ENCODE results near the gene KRTAP4-5. TPM values are rescaled to one million over a fixed set of nuclear protein-coding genes. Genes with fewer than 3 reads are reported as not detected.

Gene KRTAP4-5
- total and polyA plus RNA-seq, 3 donors from 2014 or later = not detected

DNA sequence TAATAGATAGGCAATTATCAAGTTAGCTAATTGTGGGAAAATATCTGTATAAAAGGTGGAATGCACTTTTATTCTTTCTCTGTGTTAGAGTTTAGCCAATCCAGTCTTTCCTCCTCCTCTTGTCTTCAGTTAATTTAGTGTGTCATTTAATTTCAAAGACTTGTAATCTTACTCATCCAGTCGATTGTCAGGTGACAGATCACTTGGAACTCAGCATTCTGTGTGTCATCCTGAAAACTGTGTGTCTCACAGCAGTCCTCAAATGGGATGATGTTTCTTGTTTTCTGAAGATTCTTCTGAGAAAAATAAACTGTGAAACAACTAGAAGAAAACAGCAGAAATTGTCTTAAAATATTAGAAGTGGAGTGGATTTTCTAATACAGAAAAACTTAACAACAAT lies 35.4 kb upstream of the KRTAP4-5 start:
- DNase-seq = no peak
- H3K27me3 ChIP-seq = no peaks in the 10 kb centered on the region
- TF ChIP-seq CTCF (IDR thresholded peaks at IDR 0.05) (no peak), POLR2A (IDR thresholded peaks at IDR 0.05) (no peak)
- H3K4me1 ChIP-seq = no peaks in the 10 kb centered on the region
- H3K9me3 ChIP-seq = no peaks in the 10 kb centered on the region
- WGBS, 2 donors = 58 to 72% methylated on average over 1 of the region's 1 CpG
- H3K4me3 ChIP-seq = no peak overlapping the region
- intact Hi-C loops (cut with DNase I; ENCODE audit: low total_unique reads) = no loop called here
- no peaks in the 10 kb centered on the region for H3K36me3 ChIP-seq (ENCODE audit: low read depth, missing control alignments)
- H3K27ac ChIP-seq = no peak overlapping the region

DNA sequence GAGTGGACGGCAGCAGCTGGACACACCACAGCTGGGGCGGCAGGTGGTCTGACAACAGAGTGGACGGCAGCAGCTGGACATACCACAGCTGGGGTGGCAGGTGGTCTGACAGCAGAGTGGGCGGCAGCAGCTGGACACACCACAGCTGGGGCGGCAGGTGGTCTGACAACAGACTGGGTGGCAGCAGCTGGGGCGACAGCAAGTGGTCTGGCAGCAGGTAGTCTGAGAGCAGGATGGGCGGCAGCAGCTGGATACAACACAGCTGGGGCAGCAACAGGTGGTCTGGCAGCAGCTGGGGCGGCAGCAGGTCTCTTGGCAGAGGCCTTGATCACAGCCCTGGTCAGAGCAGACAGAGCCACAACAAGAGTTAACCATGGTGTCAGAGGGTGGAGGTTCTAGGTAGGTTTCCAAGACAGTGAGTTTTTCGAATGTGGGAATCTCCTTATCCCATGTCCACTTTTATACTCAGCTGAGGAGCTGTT lies 34.9 kb upstream of the KRTAP4-5 start, which contains the start of gene KRTAP4-1:
KRTAP4-1 (minus strand) TSS at position 432 of the 482 bp plus-strand sequence; CDS start at position 375, 57 bp downstream.
- Histone ChIP-seq H3K4me3 (no peak within 1 kb of the TSS), H3K27ac (no peak within 1 kb of the TSS), H3K9me3 (no peaks in the 10 kb centered on the region), H3K4me1 (no peaks in the 10 kb centered on the region), H3K36me3 (ENCODE audit: low read depth, missing control alignments) (no peaks in the 10 kb centered on the region), H3K27me3 (no peaks in the 10 kb centered on the region)
- TF ChIP-seq CTCF (IDR thresholded peaks at IDR 0.05) = no peak
- TF ChIP-seq POLR2A (IDR thresholded peaks at IDR 0.05) = no peak
- WGBS, 2 donors = 63 to 70% methylated on average over 6 to 9 of the region's 9 CpGs
- DNase-seq = no peak
- intact Hi-C loops (cut with DNase I; ENCODE audit: low total_unique reads) = no loop called here

DNA sequence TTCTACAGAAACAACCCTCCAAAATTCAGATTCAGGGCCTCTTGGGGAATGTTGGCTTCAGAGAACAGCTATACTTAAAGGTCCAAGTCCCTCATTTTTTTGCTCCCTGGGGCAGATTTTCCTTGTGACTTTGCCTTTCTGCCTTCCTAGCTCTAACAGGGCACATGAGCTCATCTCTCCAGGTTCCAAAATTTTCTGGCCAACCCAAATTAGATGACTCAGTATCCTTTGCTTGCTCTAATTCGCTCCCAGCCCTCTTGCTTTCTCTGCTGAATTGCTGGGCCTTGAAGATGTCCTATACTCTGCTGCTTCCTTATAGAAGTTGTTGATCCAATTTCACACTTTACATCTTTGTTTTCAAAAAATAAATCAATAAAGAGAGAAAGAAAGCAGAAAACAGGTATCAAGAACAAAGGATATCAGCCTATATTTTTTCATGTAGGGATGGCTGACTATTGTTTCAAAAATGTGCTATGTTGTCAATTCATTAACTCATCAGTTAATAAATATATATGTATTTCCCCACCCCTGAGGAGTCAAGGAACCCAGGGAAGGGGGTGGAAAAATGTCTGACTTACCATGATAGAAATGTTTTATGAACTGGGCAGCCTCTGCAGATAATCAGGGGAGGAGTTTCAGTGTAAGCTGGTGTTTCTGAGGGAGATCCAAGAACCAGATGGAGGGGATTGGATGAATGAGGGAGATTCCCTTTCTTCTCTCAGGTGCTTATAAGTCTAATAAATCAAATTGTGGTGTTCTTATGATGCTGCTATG lies 29.4 kb upstream of the KRTAP4-5 start:
- H3K27me3 ChIP-seq = no peaks in the 10 kb centered on the region
- TF ChIP-seq POLR2A (IDR thresholded peaks at IDR 0.05) (no peak), CTCF (IDR thresholded peaks at IDR 0.05) (no peak)
- 82 to 97% methylated on average over 1 of the region's 1 CpG for WGBS, 2 donors
- no peak overlapping the region for H3K27ac ChIP-seq
- DNase-seq = no peak
- H3K4me1 ChIP-seq = no peaks in the 10 kb centered on the region
- H3K36me3 ChIP-seq (ENCODE audit: low read depth, missing control alignments) = no peaks in the 10 kb centered on the region
- no peaks in the 10 kb centered on the region for H3K9me3 ChIP-seq
- intact Hi-C loops (cut with DNase I; ENCODE audit: low total_unique reads) = no loop called here
- no peak overlapping the region for H3K4me3 ChIP-seq

DNA sequence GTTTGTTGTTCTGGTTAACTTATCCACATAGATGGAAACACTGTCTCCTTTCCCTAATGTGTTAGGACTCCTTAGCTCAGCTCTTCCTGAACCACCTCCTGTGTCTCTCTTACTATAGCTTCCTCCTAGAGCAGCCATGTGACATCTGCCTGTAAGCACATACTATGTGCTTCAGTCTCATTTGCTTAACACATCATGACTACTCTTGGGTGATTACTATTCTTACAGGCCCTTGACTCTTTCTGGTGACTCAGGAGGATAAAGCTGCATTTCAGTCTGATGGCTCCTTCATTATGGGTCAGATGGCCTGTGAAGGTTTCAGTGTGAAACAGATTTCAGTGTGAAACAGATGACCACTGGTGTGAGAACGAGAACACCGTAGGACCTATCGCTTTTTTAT lies 28.7 kb upstream of the KRTAP4-5 start:
- no peaks in the 10 kb centered on the region for H3K4me1 ChIP-seq
- no peaks in the 10 kb centered on the region for H3K9me3 ChIP-seq
- H3K36me3 ChIP-seq (ENCODE audit: low read depth, missing control alignments) = no peaks in the 10 kb centered on the region
- H3K4me3 ChIP-seq = no peak overlapping the region
- no peak overlapping the region for H3K27ac ChIP-seq
- no peaks in the 10 kb centered on the region for H3K27me3 ChIP-seq
- intact Hi-C loops (cut with DNase I; ENCODE audit: low total_unique reads) = no loop called here
- DNase-seq = no peak
- 90 to 96% methylated on average over 3 of the region's 3 CpGs for WGBS, 2 donors
- TF ChIP-seq POLR2A (IDR thresholded peaks at IDR 0.05) = no peak
- no peak for TF ChIP-seq CTCF (IDR thresholded peaks at IDR 0.05)

All from testis (tissue), 3 donors.